ENCODE data around the gene STAT3.
"Not testable (repeated sequence)": the region's sequence is repeated elsewhere in the genome, so short reads cannot be mapped to it uniquely, and the experiment has no call there.

Gene STAT3

GRCh38 chr17:42380935-42381334 lies 7.3 kb downstream of the STAT3 start:
- DNase-seq (ENCODE audit: low spot score) = no peak

- no peak for DNase-seq (ENCODE audit: low spot score)
These were observed 9.2 kb downstream of the STAT3 start for GRCh38 chr17:42378959-42379594.

GRCh38 chr17:42378359-42378958 lies 9.8 kb downstream of the STAT3 start:
- no peak for DNase-seq (ENCODE audit: low spot score)

GRCh38 chr17:42373896-42374295 lies 14.3 kb downstream of the STAT3 start:
- DNase-seq (ENCODE audit: low spot score) = no peak

- no peak for DNase-seq (ENCODE audit: low spot score)
These were observed 16.1 kb downstream of the STAT3 start for GRCh38 chr17:42372142-42372541.

GRCh38 chr17:42368797-42369561 lies 19.3 kb downstream of the STAT3 start:
- DNase-seq (ENCODE audit: low spot score) = not testable (repeated sequence)

- DNase-seq (ENCODE audit: low spot score) = not testable (repeated sequence)
These were observed 19.9 kb downstream of the STAT3 start for GRCh38 chr17:42368310-42368709.

GRCh38 chr17:42366176-42367023 lies 21.8 kb downstream of the STAT3 start:
- DNase-seq (ENCODE audit: low spot score) = not testable (repeated sequence)

- peak; percentile 38 for DNase-seq (ENCODE audit: low spot score)
These were observed 23.1 kb downstream of the STAT3 start for GRCh38 chr17:42365136-42365535.

GRCh38 chr17:42363767-42364585 lies 24.3 kb downstream of the STAT3 start:
- no peak for DNase-seq (ENCODE audit: low spot score)

GRCh38 chr17:42363231-42363630 lies 25.0 kb downstream of the STAT3 start:
- no peak for DNase-seq (ENCODE audit: low spot score)

GRCh38 chr17:42362245-42362961 lies 25.8 kb downstream of the STAT3 start:
- no peak for DNase-seq (ENCODE audit: low spot score)

- DNase-seq (ENCODE audit: low spot score) = peak; percentile 69
These were observed 26.5 kb downstream of the STAT3 start for GRCh38 chr17:42361781-42362186.

- not testable (repeated sequence) for DNase-seq (ENCODE audit: low spot score)
These were observed 27.9 kb downstream of the STAT3 start for GRCh38 chr17:42360388-42360787.

GRCh38 chr17:42359133-42359532 lies 29.1 kb downstream of the STAT3 start:
- DNase-seq (ENCODE audit: low spot score) = no peak

- DNase-seq (ENCODE audit: low spot score) = no peak
These were observed 29.8 kb downstream of the STAT3 start for GRCh38 chr17:42358434-42358833.

GRCh38 chr17:42354956-42355843 lies 33.0 kb downstream of the STAT3 start:
- no peak for DNase-seq (ENCODE audit: low spot score)

GRCh38 chr17:42348104-42348503 lies 40.1 kb downstream of the STAT3 start:
- DNase-seq (ENCODE audit: low spot score) = no peak

GRCh38 chr17:42347606-42348005 lies 40.6 kb downstream of the STAT3 start:
- no peak for DNase-seq (ENCODE audit: low spot score)

GRCh38 chr17:42347198-42347597 lies 41.0 kb downstream of the STAT3 start:
- no peak for DNase-seq (ENCODE audit: low spot score)

All from CD4-positive, alpha-beta T cell treated with Interleukin-15 for 4 hours (primary cell).